Panc1 (cell line): ENCODE results near the gene MST1.

Experiments used
- CTCF ChIP-seq: fragments of 450-650 bp; IDR thresholded peaks from 2 replicates; pipeline ENCODE4 v1.5.1; 2017; ENCODE audit warnings: mild to moderate bottlenecking
- POLR2AphosphoS5 ChIP-seq: IDR thresholded peaks from 2 replicates; pipeline ENCODE4 v1.6.1; 2012; ENCODE audit warnings: mild to moderate bottlenecking, low read depth, low read length, moderate library complexity
- REST ChIP-seq, 2 experiments: IDR thresholded peaks; 2 replicates each; pipeline ENCODE4 v1.6.1; 2011 to 2012; ENCODE audit warnings: low read depth in 2 of 2, control low read depth in 1 of 2, low read length in 1 of 2, mild to moderate bottlenecking in 1 of 2, moderate library complexity in 1 of 2; ENCODE audit not compliant: insufficient read depth in 1 of 2
- SIN3A ChIP-seq: IDR thresholded peaks from 2 replicates; pipeline ENCODE4 v1.6.1; 2012; ENCODE audit warnings: low read depth, mild to moderate bottlenecking, low read length, moderate library complexity, borderline replicate concordance; ENCODE audit not compliant: insufficient read depth
- TCF7L2 ChIP-seq: IDR thresholded peaks from 2 replicates; pipeline ENCODE4 v1.6.1; 2011; ENCODE audit warnings: mild to moderate bottlenecking, low read depth, low read length, inconsistent platforms

GRCh38 chr3:49659756-49660155 is 29.5 kb downstream of the MST1 start:
- TF ChIP-seq CTCF (no peak), POLR2AphosphoS5 (no peak), SIN3A (no peak), REST (IDR thresholded peaks at IDR 0.05; ENCODE audit: insufficient read depth in 1 of 2, low read depth in 2 of 2, low read length in 1 of 2) (no peak), TCF7L2 (no peak)
